ENCODE measurements around the gene OOSP4A.

OOSP4A gene

DNA sequence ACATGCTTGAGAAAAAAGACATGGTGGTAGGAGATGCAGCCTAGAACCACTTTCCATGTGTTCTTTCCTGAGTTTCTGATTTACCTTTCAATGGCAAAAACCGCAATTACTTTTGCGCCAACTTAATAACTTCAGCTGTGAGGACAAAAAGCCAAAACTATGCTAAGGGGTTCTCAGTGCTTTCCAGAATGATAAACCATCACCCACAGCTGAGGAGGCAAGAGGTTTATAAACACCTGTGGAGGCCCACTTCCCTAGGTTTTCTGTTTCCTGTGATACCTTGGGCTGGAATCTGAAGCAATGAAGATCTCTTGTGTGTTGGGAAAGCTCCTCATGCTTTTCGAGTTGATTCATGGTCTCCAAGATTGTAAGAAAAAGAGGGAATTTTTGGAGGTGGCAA is at the start of gene OOSP4A:
Gene OOSP4A (plus strand): TSS at position 301 of the 400 bp plus-strand sequence. CDS start 0 bp downstream, at position 301.
- DNase-seq (ENCODE audit: low read depth in 1 of 2, low spot score in 1 of 2): no peak

DNA sequence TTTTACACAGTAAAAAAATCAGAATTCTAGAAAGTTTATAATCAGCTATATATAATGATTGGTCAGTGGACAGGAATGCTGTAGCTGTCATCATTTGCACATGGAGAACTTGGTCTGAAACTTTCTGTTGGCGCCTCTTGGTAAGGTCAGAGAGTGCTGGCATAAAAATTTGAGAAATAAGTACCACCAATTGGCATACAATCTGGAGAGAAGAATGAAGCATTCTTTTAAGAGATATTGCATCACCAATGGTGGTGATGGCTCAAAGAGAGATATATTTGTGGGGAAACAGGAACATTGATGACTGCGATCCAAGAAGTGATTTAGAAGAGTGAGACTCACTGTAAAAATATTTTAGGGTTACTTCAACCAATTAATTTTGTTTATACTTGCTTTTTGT is 45.4 kb upstream of the OOSP4A start:
- DNase-seq (ENCODE audit: low read depth in 1 of 2, low spot score in 1 of 2): no peak

DNA sequence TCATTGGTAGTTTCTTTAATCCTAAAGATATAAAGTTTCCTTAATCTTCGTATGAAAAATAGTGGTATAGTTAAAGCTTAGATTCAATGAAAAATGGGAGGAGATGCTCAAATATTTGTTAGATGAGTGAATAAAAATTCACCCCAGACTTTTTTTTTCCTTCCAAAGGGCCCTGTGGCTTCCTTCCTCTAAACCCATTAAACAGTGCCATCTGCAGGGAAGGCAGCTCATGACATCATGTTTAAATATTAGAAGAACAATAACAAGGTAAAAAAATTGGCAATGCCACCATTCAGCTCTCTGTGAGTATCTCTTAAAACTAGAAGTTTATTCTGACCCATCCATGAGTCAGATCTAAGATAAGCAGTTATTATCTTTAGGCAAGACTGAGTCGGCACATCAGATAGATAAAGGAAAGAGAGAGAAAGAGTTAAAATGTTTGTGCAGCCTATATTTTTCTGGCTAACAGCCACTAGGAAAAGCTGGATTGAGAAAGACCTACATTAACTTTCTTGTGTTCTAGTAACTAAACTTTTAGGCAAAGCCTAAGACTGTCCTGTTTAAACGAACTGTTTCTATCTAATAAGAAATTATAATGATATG is 44.7 kb upstream of the OOSP4A start:
- no peak for DNase-seq (ENCODE audit: low read depth in 1 of 2, low spot score in 1 of 2)

DNA sequence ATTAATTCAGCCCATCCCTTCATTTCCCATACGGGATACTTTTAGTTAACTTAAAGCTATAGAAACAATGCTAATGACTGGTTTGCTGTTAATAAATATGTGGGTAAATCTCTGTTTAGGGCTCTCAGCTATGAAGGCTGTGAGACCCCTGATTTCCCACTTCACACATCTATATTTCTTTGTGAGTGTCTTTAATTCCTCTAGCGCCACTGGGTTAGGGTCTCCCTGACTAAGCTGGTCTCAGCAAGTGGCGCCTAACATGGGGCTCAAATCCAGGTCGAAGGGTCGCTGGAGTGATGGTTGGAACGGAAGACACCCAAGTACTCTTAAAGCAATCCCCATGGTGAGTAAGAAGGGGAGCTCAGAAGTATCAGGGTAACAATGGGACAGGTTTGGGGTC is 40.0 kb upstream of the OOSP4A start:
- no peak for DNase-seq (ENCODE audit: low read depth in 1 of 2, low spot score in 1 of 2)

DNA sequence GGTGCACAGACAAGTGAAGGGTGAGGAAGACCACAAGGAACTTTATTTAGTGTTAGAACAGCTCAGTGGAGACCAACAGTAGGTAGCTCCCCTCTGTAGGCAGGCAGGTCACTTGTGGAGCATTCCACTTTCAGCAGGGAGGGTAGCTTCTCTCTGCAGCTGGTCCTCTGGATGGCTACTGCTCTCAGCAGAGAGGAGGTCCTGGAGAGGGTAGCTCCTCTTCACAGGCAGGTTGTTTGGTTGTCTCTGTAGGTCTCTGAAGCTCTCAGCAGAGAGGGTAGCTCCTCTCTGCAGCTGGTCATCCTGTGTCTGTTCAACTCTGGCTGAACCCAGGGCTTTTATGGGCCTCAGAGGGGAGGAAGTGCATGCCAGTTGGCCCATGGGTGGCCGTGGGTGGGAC is 32.1 kb upstream of the OOSP4A start:
- DNase-seq (ENCODE audit: low read depth in 1 of 2, low spot score in 1 of 2): no peak

DNA sequence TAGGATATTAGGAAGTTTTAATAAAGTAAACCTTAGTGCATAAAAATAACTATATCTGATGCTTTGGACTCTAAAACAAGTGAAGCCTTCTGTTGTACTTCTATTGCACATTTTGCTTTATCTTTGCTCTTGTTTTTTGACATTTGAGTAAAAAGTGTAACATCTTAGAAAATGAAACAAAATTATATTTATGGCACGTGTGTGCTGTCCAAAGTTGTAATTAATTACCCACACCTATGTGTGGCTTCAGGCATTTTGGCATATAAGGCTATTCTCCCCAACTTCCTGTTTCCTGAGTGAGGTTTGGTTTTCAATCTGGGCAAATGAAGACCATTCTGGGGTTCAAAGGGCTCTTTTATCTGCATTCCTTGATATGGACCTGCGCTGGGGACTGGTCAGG is 25.7 kb upstream of the OOSP4A start, which contains the start of gene OOSP1:
Gene OOSP1 (plus strand): TSS at position 301 of the 400 bp plus-strand sequence. CDS start 23 bp downstream, at position 324.
- DNase-seq (ENCODE audit: low read depth in 1 of 2, low spot score in 1 of 2): no peak

DNA sequence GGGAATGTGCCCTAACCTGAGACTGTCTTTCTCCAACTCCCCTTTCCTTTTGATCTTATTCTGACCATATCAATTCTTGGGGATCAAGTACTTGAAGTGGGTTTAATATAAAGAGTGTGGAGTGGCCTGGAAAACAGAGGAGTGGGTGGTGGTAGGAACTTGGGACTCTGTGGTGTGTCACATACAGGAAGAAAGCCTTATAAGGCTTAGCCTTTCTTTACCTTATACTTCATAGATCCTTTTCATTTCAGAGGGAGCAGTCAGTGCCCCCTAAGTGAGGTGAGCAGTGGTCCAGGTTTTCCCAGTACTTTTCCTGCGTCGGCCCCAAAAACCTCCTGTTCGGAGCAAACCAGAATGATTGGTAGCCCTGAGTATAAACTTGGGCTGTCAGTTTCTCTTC is 25.1 kb upstream of the OOSP4A start:
- no peak for DNase-seq (ENCODE audit: low read depth in 1 of 2, low spot score in 1 of 2)

DNA sequence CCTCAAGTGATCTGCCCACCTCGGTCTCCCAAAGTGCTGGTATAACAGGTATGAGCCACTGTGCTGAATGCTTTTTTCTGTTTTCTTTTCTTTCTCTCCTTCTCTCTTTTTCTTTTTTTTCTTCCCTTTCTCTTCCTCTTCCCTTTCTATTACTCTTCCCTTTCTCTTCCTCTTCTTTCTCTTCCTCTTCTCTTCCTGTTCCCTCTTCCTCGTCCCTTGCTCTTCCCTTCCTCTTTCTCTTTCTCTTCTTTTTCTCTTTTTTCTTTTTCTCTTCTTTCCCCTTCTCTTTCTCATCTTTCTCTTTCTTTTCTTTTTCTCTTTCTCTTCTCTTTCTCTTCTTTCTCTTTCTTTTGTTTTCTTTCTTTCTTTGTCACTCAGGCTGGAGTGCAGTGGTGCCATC is 24.4 kb upstream of the OOSP4A start:
- DNase-seq (ENCODE audit: low read depth in 1 of 2, low spot score in 1 of 2): no peak

DNA sequence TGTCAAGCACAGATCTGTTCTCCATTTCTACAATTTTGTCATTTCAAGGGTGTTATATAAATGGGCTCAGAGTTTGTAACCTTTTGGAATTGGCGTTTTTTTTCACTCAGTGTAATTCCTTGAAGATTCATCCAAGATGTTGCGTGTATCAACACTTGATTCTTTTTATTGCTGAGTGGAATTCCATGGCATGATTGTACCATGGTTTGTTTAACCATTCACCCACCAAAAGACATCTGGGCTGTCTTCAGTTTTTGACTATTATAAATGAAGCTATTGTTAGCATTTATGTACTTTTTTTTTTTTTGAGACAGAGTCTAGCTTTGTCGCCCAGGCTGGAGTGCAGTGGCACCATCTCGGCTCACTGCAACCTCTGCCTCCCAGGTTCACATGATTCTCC is 22.7 kb upstream of the OOSP4A start:
- DNase-seq (ENCODE audit: low read depth in 1 of 2, low spot score in 1 of 2): no peak

DNA sequence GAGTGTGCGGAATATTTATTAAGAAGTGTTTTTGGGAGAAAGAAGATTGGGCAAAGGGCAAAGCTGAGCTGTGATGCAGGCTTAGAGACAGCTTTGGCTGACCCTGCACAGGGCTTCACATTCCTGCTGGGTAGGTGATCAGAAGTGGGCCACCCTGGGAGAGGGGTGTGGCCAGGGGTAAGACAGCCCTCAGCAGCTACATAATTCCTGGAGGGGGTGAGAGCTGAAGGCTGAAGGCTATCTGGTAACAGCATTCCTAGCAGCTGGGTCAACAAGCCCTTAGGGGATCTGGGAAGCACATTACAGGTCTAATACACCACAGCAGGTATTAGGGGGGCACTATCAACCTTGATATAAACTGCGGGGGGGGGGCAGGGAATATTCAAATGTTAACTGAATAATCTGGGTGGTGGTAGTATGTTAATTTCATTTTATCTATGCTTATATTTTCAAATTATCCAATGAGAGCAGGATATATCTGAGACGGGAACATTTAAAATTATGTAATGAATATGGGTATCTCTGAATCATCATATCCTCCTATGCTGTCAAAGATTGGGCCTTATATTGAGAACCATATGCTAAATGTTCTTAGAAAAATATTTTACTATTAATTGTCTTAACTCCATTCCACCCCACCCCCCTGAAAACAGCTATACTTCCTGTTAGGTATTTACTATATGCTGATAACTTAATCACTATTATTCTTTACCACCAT is 19.7 kb upstream of the OOSP4A start:
- no peak for DNase-seq (ENCODE audit: low read depth in 1 of 2, low spot score in 1 of 2)

DNA sequence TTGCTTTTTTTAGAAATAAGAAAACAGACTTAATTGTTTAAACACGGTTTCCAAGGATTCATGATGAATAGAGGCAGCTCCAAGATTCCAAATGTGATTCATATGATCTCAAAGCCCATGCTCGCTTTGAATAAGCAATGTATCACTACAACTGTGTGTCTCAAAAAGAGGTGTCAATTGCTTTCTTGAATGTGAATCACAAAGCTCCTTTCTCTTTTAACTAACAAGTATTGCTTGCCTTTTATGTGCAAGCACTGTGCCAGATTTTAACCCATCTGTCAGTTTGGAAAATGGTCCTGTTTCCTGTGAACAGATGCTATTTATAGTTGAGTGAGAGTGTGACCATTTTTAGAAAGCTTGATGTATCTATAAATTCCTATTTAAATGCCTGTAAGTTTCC is 19.1 kb upstream of the OOSP4A start:
- DNase-seq (ENCODE audit: low read depth in 1 of 2, low spot score in 1 of 2): no peak

DNA sequence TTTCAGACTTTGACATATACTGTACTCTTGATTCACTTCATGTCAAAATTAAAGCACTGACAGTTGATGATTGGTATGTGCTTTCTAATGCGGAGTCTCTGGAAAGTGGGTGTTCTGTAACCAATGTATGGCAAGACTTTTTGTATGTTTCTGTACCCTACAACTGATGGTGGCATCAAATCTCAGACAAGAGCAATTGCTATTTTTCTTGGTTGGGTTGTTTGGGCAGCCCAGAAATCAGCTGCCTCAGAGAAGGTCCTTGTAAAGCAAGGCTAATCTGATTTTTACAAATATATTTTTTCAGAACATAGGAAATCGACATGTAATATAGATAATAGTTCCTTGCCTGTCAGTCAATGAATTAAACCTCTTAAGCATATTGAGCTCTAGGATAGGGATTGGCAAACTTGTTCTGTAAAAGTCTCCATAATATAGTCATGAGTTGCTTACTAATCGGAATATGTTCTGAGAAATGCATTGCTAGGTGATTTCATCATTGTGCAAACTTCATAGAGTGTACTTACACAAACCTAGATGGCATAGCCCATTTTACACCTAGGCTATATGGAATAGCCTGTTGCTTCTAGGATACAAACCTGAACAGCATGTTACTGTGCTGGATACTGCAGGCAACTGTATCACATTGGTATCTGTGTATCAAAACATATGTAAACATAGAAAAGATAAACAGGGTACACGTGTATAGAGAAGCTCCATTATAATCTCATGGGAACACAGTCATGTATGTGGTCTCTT is 10.2 kb upstream of the OOSP4A start:
- DNase-seq (ENCODE audit: low read depth in 1 of 2, low spot score in 1 of 2): no peak

DNA sequence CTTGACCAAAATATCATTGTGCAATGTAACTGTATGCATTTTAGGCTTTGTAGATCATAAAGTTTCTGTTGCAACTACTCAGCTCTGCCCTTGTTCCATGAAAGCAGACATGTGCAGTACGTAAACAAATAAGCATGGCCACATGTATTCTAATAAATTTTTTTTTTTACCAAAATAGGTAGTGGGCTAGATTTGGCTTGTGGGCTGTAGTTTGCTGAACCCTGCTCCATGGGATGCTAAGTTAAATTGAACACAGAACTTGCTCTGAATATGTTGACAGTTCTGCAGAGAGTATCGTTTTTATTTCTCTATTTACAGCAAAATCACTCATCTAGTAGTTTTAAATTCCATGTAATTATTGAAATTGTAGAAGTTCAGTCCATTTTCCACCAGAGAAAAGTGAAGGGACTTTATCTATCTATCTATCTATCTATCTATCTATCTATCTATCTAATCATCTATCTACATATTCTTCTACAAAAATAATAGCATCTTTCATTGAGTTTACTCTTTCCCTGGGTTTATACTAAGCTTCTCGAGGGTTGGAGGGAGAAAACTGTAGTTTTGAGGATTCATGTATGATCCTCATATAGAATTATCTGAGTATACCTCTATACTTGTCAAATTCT is 9.5 kb upstream of the OOSP4A start:
- no peak for DNase-seq (ENCODE audit: low read depth in 1 of 2, low spot score in 1 of 2)

DNA sequence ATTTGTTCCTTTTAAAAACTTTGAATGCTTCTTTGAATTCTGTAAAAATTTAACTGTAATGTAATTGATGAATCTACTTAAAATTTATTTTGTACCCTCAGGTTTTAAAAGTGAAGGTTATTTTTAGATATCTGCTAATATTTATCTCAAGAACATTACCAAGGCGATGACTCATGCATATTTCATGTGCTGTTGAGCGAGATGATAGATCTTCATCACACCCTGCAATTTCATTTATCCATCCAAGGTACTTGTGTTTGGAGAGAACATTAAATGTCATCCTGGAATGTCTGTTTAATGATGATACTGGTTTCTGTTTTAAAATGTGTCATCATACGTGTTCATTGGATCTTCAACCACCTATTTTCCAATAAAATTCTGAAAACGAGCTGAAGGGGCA is 6.7 kb upstream of the OOSP4A start:
- no peak for DNase-seq (ENCODE audit: low read depth in 1 of 2, low spot score in 1 of 2)

DNA sequence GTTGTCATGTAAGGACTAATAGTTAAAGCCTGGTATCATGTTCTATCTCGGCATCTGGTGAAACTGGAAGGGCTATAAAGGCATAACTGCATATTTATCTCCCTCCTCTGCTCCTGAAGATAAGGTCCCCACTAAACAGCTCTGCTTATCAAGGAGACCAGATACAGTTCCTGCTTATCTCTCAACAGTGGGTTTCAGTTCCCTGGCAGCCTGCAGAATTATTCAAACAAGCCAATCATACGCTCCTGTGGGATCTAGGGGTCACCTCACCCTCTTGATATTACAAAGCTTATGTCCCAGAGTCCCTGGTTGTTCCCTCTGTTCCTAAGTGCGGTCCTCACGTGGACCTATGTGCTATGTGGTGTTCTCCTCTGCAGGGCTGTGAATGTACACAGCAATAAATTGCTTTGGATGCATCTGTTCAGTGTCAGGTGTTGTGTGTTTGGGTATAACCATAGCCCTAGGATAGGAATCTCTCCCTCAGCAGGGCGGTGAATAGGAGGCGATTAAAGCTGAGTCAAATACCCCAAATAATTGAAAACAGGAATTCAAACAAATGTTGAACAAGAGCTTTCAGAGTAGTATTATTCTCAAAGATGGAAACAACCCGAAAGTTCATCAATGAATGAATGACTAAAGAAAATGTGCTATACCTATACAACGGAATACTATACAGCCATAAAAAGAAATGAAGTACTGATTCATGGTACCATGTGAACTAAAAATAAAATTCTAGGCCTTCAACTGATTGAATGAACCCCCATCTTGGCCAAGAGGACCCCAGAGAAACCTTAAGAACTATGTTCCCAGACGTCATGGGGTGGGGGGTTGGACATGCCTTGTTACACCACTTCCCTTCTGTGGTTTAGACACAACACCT is 3.1 kb upstream of the OOSP4A start:
- no peak for DNase-seq (ENCODE audit: low read depth in 1 of 2, low spot score in 1 of 2)

DNA sequence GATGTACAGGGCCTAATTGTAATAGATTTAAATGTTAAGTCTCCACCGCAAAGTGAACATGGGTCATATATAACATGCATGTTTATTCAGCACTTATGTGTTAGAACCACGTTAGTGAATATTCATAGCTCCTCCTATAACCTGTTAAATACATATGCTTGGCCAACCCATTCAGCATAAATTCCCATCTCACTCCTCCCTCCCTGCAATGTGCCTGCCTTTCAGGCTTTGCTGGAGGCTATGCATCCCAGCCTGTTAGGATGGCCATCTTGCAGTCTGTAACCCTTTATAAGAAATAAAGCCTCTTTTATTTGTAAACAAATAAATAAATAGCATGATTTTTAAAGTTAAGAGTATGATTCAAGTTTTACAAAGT is 1.7 kb upstream of the OOSP4A start:
- no peak for DNase-seq (ENCODE audit: low read depth in 1 of 2, low spot score in 1 of 2)

DNA sequence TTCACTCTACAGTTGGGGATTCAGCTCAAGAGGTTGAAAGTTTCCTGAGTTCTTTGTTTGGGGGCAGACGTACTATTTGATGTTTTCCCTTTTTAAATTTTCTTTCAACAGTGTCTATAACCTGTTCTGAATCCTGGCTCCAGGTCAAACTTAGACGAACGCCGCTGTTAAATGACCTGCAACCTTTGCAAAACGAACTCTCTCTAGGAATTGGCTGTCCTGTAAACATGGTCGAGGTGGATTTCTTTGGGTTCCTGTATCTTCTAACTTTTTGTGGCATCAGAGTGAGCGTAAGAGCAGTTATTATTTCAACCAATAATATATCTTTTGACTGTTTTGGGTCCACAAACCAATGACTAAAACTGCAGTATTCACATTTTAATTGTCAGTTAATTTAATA is 1.6 kb downstream of the OOSP4A start:
- DNase-seq (ENCODE audit: low read depth in 1 of 2, low spot score in 1 of 2): no peak

DNA sequence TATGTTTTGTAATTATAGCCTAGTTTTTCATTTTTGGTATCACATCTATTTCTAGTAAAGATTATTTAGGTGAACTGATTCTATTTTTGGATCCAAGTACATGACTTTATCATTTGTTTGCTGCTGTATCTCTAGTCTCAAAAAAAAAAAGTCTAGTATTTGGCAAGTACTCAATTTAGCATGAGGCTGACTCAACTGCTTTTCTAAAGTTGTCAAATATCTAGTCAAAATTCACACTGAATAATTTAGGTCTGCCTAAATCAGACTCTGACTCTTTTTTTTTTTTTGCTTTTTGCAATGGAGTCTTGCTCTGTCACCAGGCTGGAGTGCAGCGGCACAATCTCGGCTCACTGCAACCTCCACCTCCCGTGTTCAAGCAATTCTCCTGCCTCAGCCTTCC is 2.4 kb downstream of the OOSP4A start:
- DNase-seq (ENCODE audit: low read depth in 1 of 2, low spot score in 1 of 2): no peak

DNA sequence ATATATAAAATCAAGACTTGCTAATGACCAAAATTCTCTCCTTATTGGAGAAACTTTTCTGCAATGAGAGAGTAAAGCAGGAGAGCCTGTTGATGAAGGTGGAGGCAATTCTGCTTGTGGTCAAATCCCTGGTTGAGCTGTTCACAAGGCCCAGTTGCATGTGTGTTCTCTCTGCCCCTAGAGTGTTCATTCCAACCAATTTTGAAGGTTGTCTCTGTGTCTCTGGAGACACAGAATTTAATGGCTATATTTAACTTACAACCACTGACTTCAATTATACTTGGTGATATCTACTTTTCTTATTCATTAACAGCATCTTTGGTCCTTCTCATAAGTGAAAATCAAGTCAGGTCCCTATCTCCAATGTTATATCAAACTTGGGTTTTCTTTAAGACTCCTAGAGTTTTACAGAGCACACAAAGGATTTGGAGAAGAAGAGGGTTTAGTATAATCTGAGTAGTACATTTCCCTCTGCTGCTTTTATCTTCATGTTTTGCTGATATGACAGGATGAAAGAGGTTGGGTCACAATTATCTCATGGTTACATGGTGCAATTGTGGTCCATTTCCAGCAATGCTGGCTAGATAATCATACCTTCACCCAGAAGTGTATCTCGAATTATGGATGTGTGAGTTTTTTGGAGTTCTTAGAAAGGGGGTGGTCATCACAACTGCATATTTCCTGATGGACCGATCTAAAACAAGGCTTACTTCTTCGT is 4.0 kb downstream of the OOSP4A start:
- no peak for DNase-seq (ENCODE audit: low read depth in 1 of 2, low spot score in 1 of 2)

DNA sequence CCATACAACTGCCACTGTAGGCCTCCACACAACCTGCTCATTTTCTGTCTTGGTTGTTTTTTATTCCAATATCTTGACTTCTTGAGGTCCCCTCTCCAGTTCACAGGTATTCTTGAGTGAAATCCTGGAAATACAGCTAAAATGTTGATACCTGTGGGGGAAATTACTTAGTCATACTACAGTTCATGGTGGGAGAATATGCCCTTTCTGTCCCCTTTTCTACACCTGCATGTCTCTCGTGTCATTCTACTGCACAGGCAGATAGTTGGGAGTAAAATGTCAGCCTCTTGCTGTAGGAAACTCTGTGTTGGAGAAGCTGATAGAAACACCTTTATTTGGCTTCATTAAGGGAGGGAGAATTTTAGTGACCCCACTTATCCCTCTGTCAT is 4.6 kb downstream of the OOSP4A start:
- DNase-seq (ENCODE audit: low read depth in 1 of 2, low spot score in 1 of 2): no peak

Measured in activated CD4-positive, alpha-beta T cell treated with anti-CD3 and anti-CD28 coated beads, Interleukin-2, amount 50 U/mL, for 24 hours (primary cell).